Measurements from ENCODE around the gene SDK2. TPM values are rescaled to one million over a fixed set of nuclear protein-coding genes. Genes with fewer than 3 reads are reported as not detected.

Gene SDK2
- total and polyA plus RNA-seq, 9 of the 15 experiments (the other 6 are each of a cell fraction or from before 2014, with no cell fraction given): 0.04 TPM; not detected in 8

DNA sequence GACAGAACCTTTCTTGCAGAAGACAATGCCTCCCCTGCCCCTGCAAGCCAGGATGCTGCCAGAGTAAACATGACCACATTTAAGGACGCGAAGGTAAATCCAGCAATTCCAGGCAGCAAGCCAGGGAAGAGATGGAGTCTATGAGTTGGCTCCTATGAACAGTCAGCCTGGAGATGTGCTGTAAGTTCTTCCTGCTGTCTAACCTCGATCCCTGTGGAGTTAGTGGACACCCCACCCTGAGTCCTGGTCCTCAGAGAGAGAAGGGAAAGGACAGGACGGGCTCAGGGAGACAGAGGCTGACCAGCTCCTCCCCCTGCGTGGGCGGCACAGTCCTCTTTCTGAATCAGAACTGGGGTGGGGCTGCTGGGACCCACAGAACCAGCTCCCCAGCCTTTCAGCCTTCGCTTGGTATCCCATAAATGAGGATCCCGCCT, 357.4 kb downstream of the SDK2 start:
- Histone ChIP-seq H3K4me2 (ENCODE audit: insufficient read depth, low read length) (no peak overlapping the region), H3K4me3 (no peak overlapping the region), H3K9ac (ENCODE audit: insufficient read depth in 1 of 2, low read depth in 2 of 2, low read length in 2 of 2) (no peak overlapping the region), H3K4me1 (replicated peaks in 1 of 2; ENCODE audit: control insufficient read depth in 2 of 2, insufficient read depth in 2 of 2, low read length in 2 of 2) (peaks cover 33 to 57% of the 10 kb centered on the region in 2 experiments), H3K36me3 (ENCODE audit: control insufficient read depth, insufficient read depth, low read length) (peaks cover 22% of the 10 kb centered on the region; the same call in 2 of the 3 replicates), H2AFZ (ENCODE audit: low read depth, low read length) (no peak overlapping the region), H3K27ac (ENCODE audit: extremely low read depth, low read depth, low read length) (no peak overlapping the region), H4K20me1 (replicated peaks; ENCODE audit: control insufficient read depth, insufficient read depth, low read length) (peaks cover 38% of the 10 kb centered on the region), H3K79me2 (ENCODE audit: control insufficient read depth, insufficient read depth, low read length) (peaks cover 28% of the 10 kb centered on the region; the same call in 2 of the 3 replicates), H3K9me3 (replicated peaks; ENCODE audit: control insufficient read depth, insufficient read depth, low read depth, low read length) (no peaks in the 10 kb centered on the region), H3K27me3 (ENCODE audit: control insufficient read depth in 2 of 2, insufficient read depth in 2 of 2, low read length in 2 of 2) (no peaks in the 10 kb centered on the region), H3K9me1 (ENCODE audit: control insufficient read depth, insufficient read depth, low read length) (peaks cover 17% of the 10 kb centered on the region)
- no TSS peak for BruUV-seq (replicated peaks)
- ChIA-PET CTCF (ENCODE audit: low intra/inter-chr PET ratio) (no interaction called here), POLR2A (interaction anchor here (0.5 kb wide), 1 partner anchor 268 kb away, joined by 3 read pairs; no protein-coding TSS in a partner anchor)
- FAIRE-seq (no peak), DNase-seq (ENCODE audit: extremely low read depth in 1 of 4, low spot score in 3 of 4) (peak in 2 of 4 experiments; percentile 40 to 47), ATAC-seq (no peak)
- WGBS (ENCODE audit: insufficient coverage, low coverage, missing lambda C conversion rate): 65% methylated on average over 6 of the region's 8 CpGs
- no peak for TF ChIP-seq ARID1B (IDR thresholded peaks at IDR 0.05)
- TF ChIP-seq EGR1 (conservative IDR thresholded peaks at IDR 0.05): peak; percentile 81
- in situ Hi-C loops (cut with MboI) (no loop called here), intact Hi-C loops (cut with micrococcal nuclease) (no loop called here)

DNA sequence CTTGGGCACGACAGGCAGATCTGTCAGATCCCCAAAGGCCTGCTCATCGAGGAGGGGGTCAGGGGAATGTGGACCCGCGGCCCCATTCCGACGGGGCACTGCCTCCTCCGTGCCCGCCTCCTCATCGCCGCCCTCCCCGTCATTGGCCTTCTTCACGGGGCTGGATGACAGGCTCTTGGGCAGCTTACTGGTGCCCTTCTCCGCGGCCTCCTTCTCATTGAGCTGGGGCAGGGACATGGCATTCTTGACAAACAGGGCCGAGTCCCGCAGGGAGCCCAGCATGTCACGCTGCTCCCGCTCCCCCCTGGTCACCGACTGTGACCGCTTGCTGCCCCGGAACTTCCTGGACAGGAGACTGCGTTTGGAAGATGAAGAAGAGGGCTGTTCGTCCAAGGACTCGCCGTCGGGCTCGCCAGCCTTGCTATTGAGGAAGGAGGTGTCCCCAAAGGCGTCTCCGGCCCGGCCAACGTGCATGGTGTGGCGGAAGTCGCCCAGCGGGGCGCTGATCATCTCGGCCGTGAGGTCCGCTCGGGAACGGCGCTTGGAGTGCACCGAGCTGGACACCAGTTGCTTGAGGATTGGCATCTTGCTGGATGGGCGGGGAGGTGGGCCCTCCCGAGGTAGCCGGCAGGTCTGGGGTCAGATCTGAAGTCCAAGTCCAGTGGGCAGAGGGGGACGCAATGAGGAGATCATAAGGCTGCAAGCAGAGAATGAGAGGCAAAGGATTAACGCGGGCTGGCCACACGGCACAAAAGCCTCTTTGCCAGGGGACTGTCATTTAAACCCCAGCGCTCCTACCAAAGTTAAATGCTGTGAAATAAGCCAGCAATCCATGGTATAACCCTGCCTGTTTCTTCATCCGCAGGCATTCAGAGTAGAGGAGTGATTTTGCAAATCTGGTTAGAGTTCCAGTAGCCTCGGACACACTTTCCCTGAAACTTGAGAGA, 358.1 kb downstream of the SDK2 start:
- Histone ChIP-seq H3K79me2 (ENCODE audit: control insufficient read depth, insufficient read depth, low read length) (peaks cover 21% of the 10 kb centered on the region; the same call in 2 of the 3 replicates), H3K9ac (ENCODE audit: insufficient read depth in 1 of 2, low read depth in 2 of 2, low read length in 2 of 2) (no peak overlapping the region), H3K4me3 (no peak overlapping the region), H3K36me3 (ENCODE audit: control insufficient read depth, insufficient read depth, low read length) (peaks cover 22% of the 10 kb centered on the region; the same call in 2 of the 3 replicates), H3K27me3 (ENCODE audit: control insufficient read depth in 2 of 2, insufficient read depth in 2 of 2, low read length in 2 of 2) (no peaks in the 10 kb centered on the region), H3K4me1 (replicated peaks in 1 of 2; ENCODE audit: control insufficient read depth in 2 of 2, insufficient read depth in 2 of 2, low read length in 2 of 2) (peaks cover 27 to 50% of the 10 kb centered on the region in 2 experiments), H2AFZ (ENCODE audit: low read depth, low read length) (no peak overlapping the region), H4K20me1 (replicated peaks; ENCODE audit: control insufficient read depth, insufficient read depth, low read length) (peaks cover 38% of the 10 kb centered on the region), H3K9me1 (ENCODE audit: control insufficient read depth, insufficient read depth, low read length) (peaks cover 10% of the 10 kb centered on the region), H3K27ac (ENCODE audit: extremely low read depth, low read depth, low read length) (no peak overlapping the region), H3K9me3 (replicated peaks; ENCODE audit: control insufficient read depth, insufficient read depth, low read depth, low read length) (no peaks in the 10 kb centered on the region), H3K4me2 (ENCODE audit: insufficient read depth, low read length) (no peak overlapping the region)
- ATAC-seq: no peak
- ChIA-PET CTCF (ENCODE audit: low intra/inter-chr PET ratio) (no interaction called here), POLR2A (interaction anchor here (0.5 kb wide), 1 partner anchor 269 kb away, joined by 3 read pairs; no protein-coding TSS in a partner anchor)
- no peak for FAIRE-seq
- DNase-seq (ENCODE audit: extremely low read depth in 1 of 4, low spot score in 3 of 4): no peak
- in situ Hi-C loops (cut with MboI): no loop called here
- WGBS (ENCODE audit: insufficient coverage, low coverage, missing lambda C conversion rate): 93% methylated on average over 18 of the region's 52 CpGs
- no TSS peak for BruUV-seq (replicated peaks)
- intact Hi-C loops (cut with micrococcal nuclease): no loop called here
- no peak for TF ChIP-seq HDAC8 (tag; IDR thresholded peaks at IDR 0.05)
- TF ChIP-seq TRIM28 (IDR thresholded peaks at IDR 0.05): no peak
- no peak for TF ChIP-seq FIP1L1 (IDR thresholded peaks at IDR 0.05; ENCODE audit: low read depth, low read length, poor library complexity, severe bottlenecking)
- TF ChIP-seq RBM14 (IDR thresholded peaks at IDR 0.05; ENCODE audit: borderline replicate concordance, insufficient read depth, low read depth, low read length): no peak

Measured in K562 (cell line).